ENCODE measurements around the gene SUCLG1.

The SUCLG1 gene

DNA sequence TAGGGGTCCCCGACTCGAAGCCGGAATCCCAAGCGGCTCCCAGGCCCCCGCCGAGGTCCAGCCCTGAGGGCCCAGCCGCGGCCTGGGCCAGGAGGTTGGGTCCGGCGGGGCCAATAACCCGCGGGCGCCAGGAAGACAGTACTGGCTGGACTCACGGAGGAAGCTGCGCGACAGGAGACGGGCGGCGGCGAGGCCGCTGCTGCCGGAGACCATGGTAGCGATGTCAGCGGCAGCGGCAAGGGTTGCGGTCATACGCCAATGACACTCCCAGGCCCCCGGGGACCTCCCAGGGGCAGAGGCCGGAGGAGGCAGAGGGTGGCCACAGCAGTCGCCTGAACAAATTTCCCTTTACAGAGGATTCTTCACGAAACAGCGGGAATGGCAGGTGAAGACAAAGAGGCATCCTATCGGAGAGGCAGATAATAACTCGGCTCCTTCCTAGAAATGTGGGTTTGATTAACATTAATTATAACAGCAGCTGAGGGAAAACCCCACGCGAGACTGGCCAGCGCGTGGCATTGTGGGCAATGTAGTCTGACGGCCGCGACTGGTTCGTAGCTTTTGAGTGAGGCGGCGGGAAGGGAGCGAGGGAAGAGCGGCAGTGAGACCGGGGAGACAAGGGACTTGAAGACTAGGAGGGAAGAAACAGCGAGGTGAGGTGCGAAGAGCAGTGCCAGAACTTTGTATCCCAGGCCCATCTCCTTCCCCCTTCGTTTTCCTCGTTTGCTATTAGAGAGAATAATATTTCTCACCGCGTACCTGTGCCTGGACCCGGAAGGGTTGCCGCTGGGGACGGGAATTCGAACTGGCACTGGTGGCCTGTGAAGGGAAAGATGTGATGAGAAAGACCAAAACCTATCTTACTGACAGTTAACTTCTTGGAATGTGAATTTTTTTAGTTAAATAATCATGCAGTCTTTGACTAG lies at the start of gene SUCLG1:
Gene SUCLG1, minus strand, starts transcription at position 263 of the 926 bp plus-strand sequence. Its CDS starts 11 bp downstream, at position 252.
- peak; percentile 86 for DNase-seq (ENCODE audit: low spot score)
- TF ChIP-seq, protein P1, sequence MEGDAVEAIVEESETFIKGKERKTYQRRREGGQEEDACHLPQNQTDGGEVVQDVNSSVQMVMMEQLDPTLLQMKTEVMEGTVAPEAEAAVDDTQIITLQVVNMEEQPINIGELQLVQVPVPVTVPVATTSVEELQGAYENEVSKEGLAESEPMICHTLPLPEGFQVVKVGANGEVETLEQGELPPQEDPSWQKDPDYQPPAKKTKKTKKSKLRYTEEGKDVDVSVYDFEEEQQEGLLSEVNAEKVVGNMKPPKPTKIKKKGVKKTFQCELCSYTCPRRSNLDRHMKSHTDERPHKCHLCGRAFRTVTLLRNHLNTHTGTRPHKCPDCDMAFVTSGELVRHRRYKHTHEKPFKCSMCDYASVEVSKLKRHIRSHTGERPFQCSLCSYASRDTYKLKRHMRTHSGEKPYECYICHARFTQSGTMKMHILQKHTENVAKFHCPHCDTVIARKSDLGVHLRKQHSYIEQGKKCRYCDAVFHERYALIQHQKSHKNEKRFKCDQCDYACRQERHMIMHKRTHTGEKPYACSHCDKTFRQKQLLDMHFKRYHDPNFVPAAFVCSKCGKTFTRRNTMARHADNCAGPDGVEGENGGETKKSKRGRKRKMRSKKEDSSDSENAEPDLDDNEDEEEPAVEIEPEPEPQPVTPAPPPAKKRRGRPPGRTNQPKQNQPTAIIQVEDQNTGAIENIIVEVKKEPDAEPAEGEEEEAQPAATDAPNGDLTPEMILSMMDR (IDR thresholded peaks at IDR 0.05): no peak
- peak within 1 kb of the TSS; percentile 89 to 91 for H3K27ac ChIP-seq
- H3K4me3 ChIP-seq: peak within 1 kb of the TSS; percentile 94

DNA sequence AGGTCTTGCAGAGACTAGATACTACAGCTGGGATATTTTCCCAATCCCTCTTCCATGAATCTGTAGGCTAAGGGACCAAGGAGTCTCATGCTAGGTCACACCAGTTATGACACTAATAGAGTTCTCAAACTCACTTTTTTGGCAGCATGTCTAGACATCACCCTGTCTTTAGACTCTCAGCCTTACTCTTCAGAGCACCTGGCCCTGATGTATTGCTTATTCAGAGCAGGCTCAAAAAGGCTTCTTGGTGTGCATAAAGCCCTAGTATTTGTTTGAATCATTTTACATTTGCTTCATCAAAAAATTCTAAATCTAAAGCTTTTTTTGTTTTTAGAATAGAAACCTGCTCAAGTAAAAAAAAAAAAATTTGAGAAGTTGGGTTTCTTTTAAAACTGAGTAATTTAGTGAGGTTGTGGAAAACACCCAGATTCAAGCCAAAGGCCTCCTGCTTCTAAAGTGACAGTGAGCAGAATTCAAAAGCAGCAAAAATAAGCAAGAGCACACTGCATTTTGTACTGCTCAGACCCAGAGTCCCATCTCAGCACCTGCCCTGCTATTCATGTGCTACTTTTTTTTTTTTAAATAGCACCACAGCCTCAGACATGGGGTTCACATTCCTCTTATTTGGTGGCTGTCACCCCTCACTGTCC lies 39.2 kb upstream of the SUCLG1 start:
- H3K4me3 ChIP-seq: no peak overlapping the region
- no peak for DNase-seq (ENCODE audit: low spot score)
- TF ChIP-seq, protein P1 (IDR thresholded peaks at IDR 0.05): no peak
- no peak overlapping the region for H3K27ac ChIP-seq

DNA sequence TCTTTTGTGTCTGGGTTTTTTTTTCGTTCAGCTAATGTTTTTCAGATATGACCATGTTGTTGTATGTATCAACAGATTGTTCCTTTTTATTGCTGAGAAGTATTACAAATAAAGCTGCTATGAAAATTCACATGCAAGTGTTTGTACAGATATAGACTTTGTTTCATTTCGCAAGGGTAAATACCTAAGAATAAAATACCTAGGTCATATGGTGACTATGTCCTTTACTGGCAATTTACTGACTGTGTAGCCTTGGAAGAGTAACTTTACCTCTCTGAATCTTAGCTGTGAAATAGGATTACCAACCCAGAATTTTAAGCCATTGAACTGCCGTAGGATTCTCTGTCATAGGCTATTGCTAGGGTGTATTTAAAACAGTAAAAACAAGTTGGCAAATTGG lies 38.2 kb upstream of the SUCLG1 start:
- Histone ChIP-seq H3K27ac (no peak overlapping the region), H3K4me3 (no peak overlapping the region)
- no peak for DNase-seq (ENCODE audit: low spot score)
- TF ChIP-seq, protein P1 (IDR thresholded peaks at IDR 0.05): no peak

DNA sequence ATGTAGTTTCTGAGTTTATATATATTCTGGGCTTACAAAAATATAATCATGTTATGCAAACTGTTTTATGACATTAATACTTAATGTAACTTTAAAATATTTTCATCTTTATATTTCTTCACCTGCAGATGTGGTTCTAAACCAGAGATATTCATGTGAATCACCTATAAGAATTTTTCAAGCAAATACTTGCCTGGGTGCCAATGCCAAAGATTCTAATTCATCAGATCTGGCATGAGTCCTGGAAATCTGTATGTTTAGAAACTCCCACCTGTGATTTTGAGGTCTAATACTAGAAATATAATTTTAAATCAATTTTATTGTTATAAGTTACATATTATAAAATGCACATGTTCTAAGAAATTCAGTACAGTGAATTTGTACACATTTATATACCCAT lies 37.3 kb upstream of the SUCLG1 start:
- DNase-seq (ENCODE audit: low spot score): no peak
- TF ChIP-seq, protein P1 (IDR thresholded peaks at IDR 0.05): no peak
- no peak overlapping the region for H3K27ac ChIP-seq

DNA sequence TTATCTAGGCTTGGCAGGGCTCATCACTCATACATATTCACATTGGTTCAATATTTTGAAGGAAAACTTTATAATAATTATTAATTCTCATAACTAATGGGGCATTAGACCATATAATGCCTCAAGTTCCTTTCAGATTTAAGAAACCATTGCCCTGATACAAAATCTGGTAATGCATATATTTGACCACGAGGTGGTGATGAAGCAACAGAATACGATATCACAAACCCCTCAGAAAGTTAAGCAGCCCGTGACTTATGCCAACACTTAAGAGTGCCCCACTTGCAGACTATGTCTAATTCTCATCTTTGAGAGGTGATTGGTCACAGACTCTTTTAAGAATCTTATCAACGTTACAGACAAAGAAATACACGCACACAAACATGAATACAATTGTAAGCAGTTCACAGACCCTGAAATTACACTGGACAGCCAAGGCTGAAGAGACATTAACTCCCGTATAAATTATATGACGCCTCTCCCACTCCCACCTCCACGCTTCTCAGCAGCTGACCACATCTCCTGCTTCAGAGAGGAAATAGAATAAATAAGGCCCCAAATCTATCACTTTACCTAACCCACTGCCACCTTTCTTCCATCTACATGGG lies 36.6 kb upstream of the SUCLG1 start:
- Histone ChIP-seq H3K4me3 (no peak overlapping the region), H3K27ac (no peak overlapping the region)
- TF ChIP-seq, protein P1 (IDR thresholded peaks at IDR 0.05): peak; percentile 31
- DNase-seq (ENCODE audit: low spot score): no peak

More for the DNA sequence above, 37.3 kb upstream of the SUCLG1 start:
- H3K4me3 ChIP-seq: no peak overlapping the region

DNA sequence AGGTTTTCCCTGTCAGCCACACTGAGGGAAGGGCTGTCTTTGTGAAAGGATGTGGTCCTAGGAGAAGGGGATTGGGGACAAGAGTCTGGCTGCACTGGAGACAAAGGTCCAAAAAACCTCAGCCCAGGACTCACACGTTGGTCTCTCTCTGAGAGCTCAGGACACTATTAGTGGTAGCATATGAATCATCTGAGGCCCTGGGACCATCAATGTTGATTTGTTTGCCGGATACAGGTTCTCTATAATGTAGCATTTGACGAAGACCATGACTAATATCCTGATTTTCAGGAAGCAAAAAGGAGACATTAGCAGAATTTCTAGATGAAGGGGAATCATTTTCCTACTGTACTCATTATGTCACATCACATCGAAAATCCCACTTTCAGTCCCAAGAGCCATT lies 35.0 kb upstream of the SUCLG1 start:
- TF ChIP-seq, protein P1 (IDR thresholded peaks at IDR 0.05): no peak
- no peak overlapping the region for H3K4me3 ChIP-seq
- no peak for DNase-seq (ENCODE audit: low spot score)
- no peak overlapping the region for H3K27ac ChIP-seq
